Neural progenitor cell (in vitro differentiated cells): ENCODE measurements around the gene RFX8.

Source experiments
- EZH2 ChIP-seq: fragments of 200-600 bp; sonication (generic); IDR thresholded peaks from 2 replicates; pipeline ENCODE4 v1.6.1; 2017; ENCODE audit warnings: antibody characterized with exemption, mild to moderate bottlenecking, moderate library complexity
- EZH2phosphoT487 ChIP-seq: fragments of 200-600 bp; sonication (generic); IDR thresholded peaks from 2 replicates; pipeline ENCODE4 v1.6.1; 2017; ENCODE audit warnings: antibody characterized with exemption
- TF ChIP-seq, protein P1 (sequence below): fragments of 200-600 bp; sonication (generic); IDR thresholded peaks from 2 replicates; pipeline ENCODE4 v1.5.1; 2017; ENCODE audit warnings: antibody characterized with exemption, mild to moderate bottlenecking

DNA sequence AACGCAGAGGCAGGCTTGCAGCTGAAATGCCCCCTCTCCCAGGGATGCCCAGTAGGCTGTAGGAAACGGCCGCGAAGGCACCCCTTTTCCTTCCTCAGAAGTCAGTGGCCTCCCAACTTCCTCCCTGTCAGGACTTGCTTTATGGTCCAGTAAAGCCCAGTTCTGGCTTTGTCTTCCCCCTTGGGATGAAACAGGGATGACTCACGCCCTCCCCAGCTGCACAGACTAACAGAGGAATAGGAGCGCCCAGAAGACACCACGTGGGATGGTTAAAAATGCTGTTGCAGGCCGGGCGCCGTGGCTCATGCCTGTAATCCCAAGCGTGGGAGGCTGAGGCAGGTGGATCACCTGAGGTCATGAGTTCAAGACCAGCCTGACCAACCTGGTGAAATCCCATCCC is 94.5 kb downstream of the RFX8 start:
- TF ChIP-seq, protein P1, sequence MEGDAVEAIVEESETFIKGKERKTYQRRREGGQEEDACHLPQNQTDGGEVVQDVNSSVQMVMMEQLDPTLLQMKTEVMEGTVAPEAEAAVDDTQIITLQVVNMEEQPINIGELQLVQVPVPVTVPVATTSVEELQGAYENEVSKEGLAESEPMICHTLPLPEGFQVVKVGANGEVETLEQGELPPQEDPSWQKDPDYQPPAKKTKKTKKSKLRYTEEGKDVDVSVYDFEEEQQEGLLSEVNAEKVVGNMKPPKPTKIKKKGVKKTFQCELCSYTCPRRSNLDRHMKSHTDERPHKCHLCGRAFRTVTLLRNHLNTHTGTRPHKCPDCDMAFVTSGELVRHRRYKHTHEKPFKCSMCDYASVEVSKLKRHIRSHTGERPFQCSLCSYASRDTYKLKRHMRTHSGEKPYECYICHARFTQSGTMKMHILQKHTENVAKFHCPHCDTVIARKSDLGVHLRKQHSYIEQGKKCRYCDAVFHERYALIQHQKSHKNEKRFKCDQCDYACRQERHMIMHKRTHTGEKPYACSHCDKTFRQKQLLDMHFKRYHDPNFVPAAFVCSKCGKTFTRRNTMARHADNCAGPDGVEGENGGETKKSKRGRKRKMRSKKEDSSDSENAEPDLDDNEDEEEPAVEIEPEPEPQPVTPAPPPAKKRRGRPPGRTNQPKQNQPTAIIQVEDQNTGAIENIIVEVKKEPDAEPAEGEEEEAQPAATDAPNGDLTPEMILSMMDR, result no peak
- TF ChIP-seq EZH2, result no peak
- no peak for TF ChIP-seq EZH2phosphoT487
